Memory B cell (primary cell): Measurements from ENCODE around the gene ATP2A1.

Experiments used
- ATAC-seq: fragments of 150-1000 bp; cut with Tn5 transposase; 2 replicates; pipeline ENCODE4 v1.10.0; 2021; ENCODE audit warnings: low read depth, mild to moderate bottlenecking, moderate library complexity
- DNase-seq, 2 donors: peaks; one replicate each; pipeline ENCODE4 v3.0.0; 2022; ENCODE audit warnings: low spot score in 2 of 2
- H3K27ac Mint-ChIP-seq: one replicate; pipeline ENCODE4 v1.8.0; 2022; ENCODE audit warnings: mild to moderate bottlenecking, moderate library complexity, mixed read lengths
- H3K27me3 Mint-ChIP-seq: one replicate; pipeline ENCODE4 v1.8.0; 2022; ENCODE audit warnings: mixed read lengths
- H3K36me3 Mint-ChIP-seq: one replicate; pipeline ENCODE4 v1.8.0; 2022; ENCODE audit warnings: mild to moderate bottlenecking, mixed read lengths
- H3K4me1 Mint-ChIP-seq: one replicate; pipeline ENCODE4 v1.8.0; 2022; ENCODE audit warnings: mixed read lengths
- H3K4me3 Mint-ChIP-seq: one replicate; pipeline ENCODE4 v1.8.0; 2022; ENCODE audit warnings: mild to moderate bottlenecking, moderate library complexity, mixed read lengths
- H3K9me3 Mint-ChIP-seq: one replicate; pipeline ENCODE4 v1.8.0; 2022; ENCODE audit warnings: mixed read lengths

Gene ATP2A1

GRCh38 chr16:28843766-28844165 lies 34.5 kb upstream of the ATP2A1 start:
- H3K27me3 Mint-ChIP-seq, result no peaks in the 10 kb centered on the region
- H3K4me3 Mint-ChIP-seq, result no peak overlapping the region
- H3K36me3 Mint-ChIP-seq, result peaks cover 9% of the 10 kb centered on the region
- peaks cover 26% of the 10 kb centered on the region for H3K4me1 Mint-ChIP-seq
- DNase-seq, result no peak
- H3K9me3 Mint-ChIP-seq, result no peaks in the 10 kb centered on the region
- no peak overlapping the region for H3K27ac Mint-ChIP-seq
- no peak for ATAC-seq

GRCh38 chr16:28844226-28844885 lies 33.9 kb upstream of the ATP2A1 start:
- peak overlapping the region; percentile 18 for H3K27ac Mint-ChIP-seq
- H3K4me1 Mint-ChIP-seq, result peaks cover 26% of the 10 kb centered on the region
- ATAC-seq (no peak), DNase-seq (no peak)
- H3K36me3 Mint-ChIP-seq, result peaks cover 9% of the 10 kb centered on the region
- H3K27me3 Mint-ChIP-seq, result no peaks in the 10 kb centered on the region
- H3K4me3 Mint-ChIP-seq, result peak overlapping the region; percentile 94
- no peaks in the 10 kb centered on the region for H3K9me3 Mint-ChIP-seq

GRCh38 chr16:28845293-28845692 lies 33.0 kb upstream of the ATP2A1 start:
- peak overlapping the region; percentile 94 for H3K4me3 Mint-ChIP-seq
- no peaks in the 10 kb centered on the region for H3K27me3 Mint-ChIP-seq
- H3K9me3 Mint-ChIP-seq, result no peaks in the 10 kb centered on the region
- H3K4me1 Mint-ChIP-seq, result peaks cover 26% of the 10 kb centered on the region
- DNase-seq (no peak), ATAC-seq (no peak)
- H3K27ac Mint-ChIP-seq, result peak overlapping the region; percentile 18
- H3K36me3 Mint-ChIP-seq, result peaks cover 9% of the 10 kb centered on the region

GRCh38 chr16:28845761-28846079 lies 32.6 kb upstream of the ATP2A1 start:
- DNase-seq (no peak), ATAC-seq (no peak)
- Mint-ChIP-seq H3K27me3 (no peaks in the 10 kb centered on the region), H3K9me3 (no peaks in the 10 kb centered on the region), H3K4me1 (peaks cover 26% of the 10 kb centered on the region), H3K4me3 (peak overlapping the region; percentile 94), H3K36me3 (peaks cover 9% of the 10 kb centered on the region), H3K27ac (peak overlapping the region; percentile 92)

- DNase-seq, result peak; percentile 94 to 98
- H3K36me3 Mint-ChIP-seq, result peaks cover 9% of the 10 kb centered on the region
- ATAC-seq, result peak; percentile 93
- H3K4me3 Mint-ChIP-seq, result peak within 1 kb of the TSS; percentile 94
- H3K9me3 Mint-ChIP-seq, result no peaks in the 10 kb centered on the region
- H3K27ac Mint-ChIP-seq, result peak within 1 kb of the TSS; percentile 92
- peaks cover 28% of the 10 kb centered on the region for H3K4me1 Mint-ChIP-seq
- H3K27me3 Mint-ChIP-seq, result no peaks in the 10 kb centered on the region
Measured at GRCh38 chr16:28846080-28846932, 32.0 kb upstream of the ATP2A1 start, which contains the start of gene TUFM. Gene TUFM, minus strand, starts transcription at chr16:28846348. Its CDS starts 79 bp downstream, at chr16:28846269.

- no peak for ATAC-seq
- H3K9me3 Mint-ChIP-seq, result no peaks in the 10 kb centered on the region
- H3K4me3 Mint-ChIP-seq, result peak overlapping the region; percentile 94
Measured at GRCh38 chr16:28846933-28847273, 31.4 kb upstream of the ATP2A1 start.

GRCh38 chr16:28858421-28858820 lies 19.9 kb upstream of the ATP2A1 start:
- H3K4me3 Mint-ChIP-seq, result no peak overlapping the region
- no peaks in the 10 kb centered on the region for H3K36me3 Mint-ChIP-seq
- no peak for DNase-seq
- H3K27ac Mint-ChIP-seq, result no peak overlapping the region
- no peak for ATAC-seq
- H3K9me3 Mint-ChIP-seq, result no peaks in the 10 kb centered on the region
- peaks cover 5% of the 10 kb centered on the region for H3K4me1 Mint-ChIP-seq
- no peaks in the 10 kb centered on the region for H3K27me3 Mint-ChIP-seq

More at GRCh38 chr16:28846933-28847273, 31.4 kb upstream of the ATP2A1 start:
- Mint-ChIP-seq H3K4me1 (peaks cover 28% of the 10 kb centered on the region), H3K27ac (peak overlapping the region; percentile 92), H3K36me3 (peaks cover 9% of the 10 kb centered on the region), H3K27me3 (no peaks in the 10 kb centered on the region)
- DNase-seq, result peak in 1 of 2 donors; percentile 24

- Mint-ChIP-seq H3K36me3 (no peaks in the 10 kb centered on the region), H3K27ac (peak overlapping the region; percentile 40), H3K9me3 (no peaks in the 10 kb centered on the region), H3K4me1 (peaks cover 8% of the 10 kb centered on the region), H3K4me3 (no peak overlapping the region), H3K27me3 (no peaks in the 10 kb centered on the region)
- ATAC-seq (no peak), DNase-seq (no peak)
Measured at GRCh38 chr16:28859326-28859725, 19.0 kb upstream of the ATP2A1 start.

GRCh38 chr16:28863929-28864793 lies 14.1 kb upstream of the ATP2A1 start:
- DNase-seq, result peak in 1 of 2 donors; percentile 32
- Mint-ChIP-seq H3K9me3 (no peaks in the 10 kb centered on the region), H3K27me3 (no peaks in the 10 kb centered on the region), H3K4me1 (peaks cover 24% of the 10 kb centered on the region), H3K4me3 (peak overlapping the region; percentile 91), H3K27ac (peak overlapping the region; percentile 91), H3K36me3 (peaks cover 9% of the 10 kb centered on the region)
- ATAC-seq, result no peak

GRCh38 chr16:28865001-28865688 lies 13.1 kb upstream of the ATP2A1 start:
- Mint-ChIP-seq H3K4me3 (peak overlapping the region; percentile 91), H3K27me3 (no peaks in the 10 kb centered on the region), H3K27ac (peak overlapping the region; percentile 91), H3K9me3 (no peaks in the 10 kb centered on the region), H3K36me3 (peaks cover 13% of the 10 kb centered on the region), H3K4me1 (peaks cover 22% of the 10 kb centered on the region)
- ATAC-seq (no peak), DNase-seq (no peak)

GRCh38 chr16:28865722-28866453 lies 12.4 kb upstream of the ATP2A1 start:
- no peak overlapping the region for H3K4me3 Mint-ChIP-seq
- peaks cover 16% of the 10 kb centered on the region for H3K36me3 Mint-ChIP-seq

GRCh38 chr16:28866454-28866804 lies 11.9 kb upstream of the ATP2A1 start:
- Mint-ChIP-seq H3K4me1 (peaks cover 22% of the 10 kb centered on the region), H3K9me3 (no peaks in the 10 kb centered on the region), H3K27ac (no peak overlapping the region), H3K4me3 (no peak overlapping the region), H3K36me3 (peaks cover 16% of the 10 kb centered on the region), H3K27me3 (no peaks in the 10 kb centered on the region)
- no peak for DNase-seq
- ATAC-seq, result no peak

More at GRCh38 chr16:28865722-28866453, 12.4 kb upstream of the ATP2A1 start:
- no peaks in the 10 kb centered on the region for H3K27me3 Mint-ChIP-seq
- no peak overlapping the region for H3K27ac Mint-ChIP-seq
- DNase-seq, result no peak
- H3K9me3 Mint-ChIP-seq, result no peaks in the 10 kb centered on the region
- no peak for ATAC-seq
- peaks cover 22% of the 10 kb centered on the region for H3K4me1 Mint-ChIP-seq

- no peak overlapping the region for H3K4me3 Mint-ChIP-seq
- H3K4me1 Mint-ChIP-seq, result peaks cover 22% of the 10 kb centered on the region
- H3K27me3 Mint-ChIP-seq, result no peaks in the 10 kb centered on the region
- no peak for ATAC-seq
- DNase-seq, result no peak
- H3K9me3 Mint-ChIP-seq, result no peaks in the 10 kb centered on the region
- H3K36me3 Mint-ChIP-seq, result peaks cover 16% of the 10 kb centered on the region
- no peak overlapping the region for H3K27ac Mint-ChIP-seq
Measured at GRCh38 chr16:28867241-28867640, 11.0 kb upstream of the ATP2A1 start.
